SK-N-SH (cell line): ENCODE data around the gene DOK3.

Source experiments
- EP300 ChIP-seq, 2 experiments: IDR thresholded peaks; 2 replicates each; pipeline versions ENCODE4 v1.4.0 to v1.6.1; 2012; ENCODE audit warnings: borderline replicate concordance in 1 of 2, low read depth in 1 of 2, low read length in 1 of 2
- EZH2phosphoT487 ChIP-seq: fragments of 200-600 bp; sonication (generic); IDR thresholded peaks from 2 replicates; pipeline ENCODE4 v1.6.1; 2017; ENCODE audit warnings: low read depth, mixed run types, mild to moderate bottlenecking, antibody characterized with exemption, moderate library complexity, borderline replicate concordance
- GABPA ChIP-seq: IDR thresholded peaks from 2 replicates; pipeline ENCODE4 v1.4.0; 2012; ENCODE audit warnings: low read depth, mild to moderate bottlenecking
- MXI1 ChIP-seq: IDR thresholded peaks from 2 replicates; pipeline ENCODE4 v1.6.1; 2012; ENCODE audit warnings: mild to moderate bottlenecking, low read depth, low read length, improper control_type of control experiment
- RXRA ChIP-seq: IDR thresholded peaks from 2 replicates; pipeline ENCODE4 v1.4.0; 2012; ENCODE audit warnings: low read depth, mild to moderate bottlenecking, borderline replicate concordance
- TAF1 ChIP-seq: IDR thresholded peaks from 2 replicates; pipeline ENCODE4 v1.6.1; 2012; ENCODE audit warnings: low read depth, mild to moderate bottlenecking, low read length, moderate library complexity, borderline replicate concordance
- TF ChIP-seq, protein P1 (sequence below): IDR thresholded peaks from 2 replicates; pipeline ENCODE4 v1.6.1; 2012; ENCODE audit warnings: mild to moderate bottlenecking, low read depth, low read length, moderate library complexity

DNA sequence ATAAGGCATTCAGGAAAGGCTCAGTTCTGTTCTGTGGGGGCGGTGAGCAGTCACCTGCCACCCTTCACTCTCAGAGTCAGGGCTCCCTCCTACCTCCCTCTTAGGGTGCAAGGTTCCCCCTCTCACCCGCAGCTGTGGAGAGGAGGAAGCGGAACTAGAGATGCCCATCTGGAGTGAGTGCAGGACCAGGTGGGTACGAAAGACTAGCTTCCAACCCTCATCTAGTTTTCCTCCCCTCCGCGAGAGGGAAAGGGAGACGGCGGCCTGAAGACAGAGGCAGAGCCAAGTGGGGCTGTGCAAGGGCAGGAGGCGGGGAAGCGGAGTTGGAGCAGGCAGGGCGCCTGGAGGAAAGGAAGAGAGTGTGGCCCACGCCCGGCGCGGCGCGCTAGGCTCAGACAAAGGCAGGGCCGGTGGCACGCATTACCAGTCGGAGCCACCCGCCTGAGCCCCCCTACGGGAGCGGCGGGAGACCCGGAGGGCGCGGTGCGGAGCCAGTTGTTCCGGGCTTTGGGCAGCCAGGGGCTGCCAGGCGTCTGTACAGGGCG is 55.7 kb downstream of the DOK3 start:
- no peak for TF ChIP-seq RXRA
- TF ChIP-seq, protein P1, sequence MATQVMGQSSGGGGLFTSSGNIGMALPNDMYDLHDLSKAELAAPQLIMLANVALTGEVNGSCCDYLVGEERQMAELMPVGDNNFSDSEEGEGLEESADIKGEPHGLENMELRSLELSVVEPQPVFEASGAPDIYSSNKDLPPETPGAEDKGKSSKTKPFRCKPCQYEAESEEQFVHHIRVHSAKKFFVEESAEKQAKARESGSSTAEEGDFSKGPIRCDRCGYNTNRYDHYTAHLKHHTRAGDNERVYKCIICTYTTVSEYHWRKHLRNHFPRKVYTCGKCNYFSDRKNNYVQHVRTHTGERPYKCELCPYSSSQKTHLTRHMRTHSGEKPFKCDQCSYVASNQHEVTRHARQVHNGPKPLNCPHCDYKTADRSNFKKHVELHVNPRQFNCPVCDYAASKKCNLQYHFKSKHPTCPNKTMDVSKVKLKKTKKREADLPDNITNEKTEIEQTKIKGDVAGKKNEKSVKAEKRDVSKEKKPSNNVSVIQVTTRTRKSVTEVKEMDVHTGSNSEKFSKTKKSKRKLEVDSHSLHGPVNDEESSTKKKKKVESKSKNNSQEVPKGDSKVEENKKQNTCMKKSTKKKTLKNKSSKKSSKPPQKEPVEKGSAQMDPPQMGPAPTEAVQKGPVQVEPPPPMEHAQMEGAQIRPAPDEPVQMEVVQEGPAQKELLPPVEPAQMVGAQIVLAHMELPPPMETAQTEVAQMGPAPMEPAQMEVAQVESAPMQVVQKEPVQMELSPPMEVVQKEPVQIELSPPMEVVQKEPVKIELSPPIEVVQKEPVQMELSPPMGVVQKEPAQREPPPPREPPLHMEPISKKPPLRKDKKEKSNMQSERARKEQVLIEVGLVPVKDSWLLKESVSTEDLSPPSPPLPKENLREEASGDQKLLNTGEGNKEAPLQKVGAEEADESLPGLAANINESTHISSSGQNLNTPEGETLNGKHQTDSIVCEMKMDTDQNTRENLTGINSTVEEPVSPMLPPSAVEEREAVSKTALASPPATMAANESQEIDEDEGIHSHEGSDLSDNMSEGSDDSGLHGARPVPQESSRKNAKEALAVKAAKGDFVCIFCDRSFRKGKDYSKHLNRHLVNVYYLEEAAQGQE: no peak
- no peak for TF ChIP-seq EZH2phosphoT487
- no peak for TF ChIP-seq MXI1
- no peak for TF ChIP-seq GABPA
- no peak for TF ChIP-seq TAF1
- no peak for TF ChIP-seq EP300 (IDR thresholded peaks at IDR 0.05; ENCODE audit: borderline replicate concordance in 1 of 2, low read depth in 1 of 2, low read length in 1 of 2)
